ENCODE data around the gene ITPR1. TPM values are rescaled to one million over a fixed set of nuclear protein-coding genes. Genes with fewer than 3 reads are reported as not detected.

Gene ITPR1
- total and polyA plus RNA-seq, 12 donors: 9.7 to 40.3 (median 18.8) TPM

DNA sequence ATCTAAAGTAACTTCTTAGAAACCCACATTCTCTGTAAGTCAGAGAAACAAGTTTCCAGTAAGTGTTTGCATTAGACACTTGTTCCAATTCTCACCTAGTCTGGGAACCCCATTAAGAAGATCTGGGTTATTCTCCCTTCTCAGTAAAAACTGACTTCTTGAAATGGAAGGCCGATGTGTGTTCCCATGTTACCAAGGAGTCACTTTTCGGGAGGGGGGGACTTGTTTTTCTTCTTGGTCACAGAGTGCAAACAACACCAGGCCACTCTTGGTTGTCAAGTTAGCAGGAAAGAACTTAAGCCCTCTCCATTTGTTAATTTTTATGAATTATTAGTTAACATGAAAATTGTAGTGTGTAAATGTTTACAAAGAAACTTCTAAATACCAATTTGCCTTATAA lies 55.6 kb downstream of the ITPR1 start:
- ATAC-seq: no peak

DNA sequence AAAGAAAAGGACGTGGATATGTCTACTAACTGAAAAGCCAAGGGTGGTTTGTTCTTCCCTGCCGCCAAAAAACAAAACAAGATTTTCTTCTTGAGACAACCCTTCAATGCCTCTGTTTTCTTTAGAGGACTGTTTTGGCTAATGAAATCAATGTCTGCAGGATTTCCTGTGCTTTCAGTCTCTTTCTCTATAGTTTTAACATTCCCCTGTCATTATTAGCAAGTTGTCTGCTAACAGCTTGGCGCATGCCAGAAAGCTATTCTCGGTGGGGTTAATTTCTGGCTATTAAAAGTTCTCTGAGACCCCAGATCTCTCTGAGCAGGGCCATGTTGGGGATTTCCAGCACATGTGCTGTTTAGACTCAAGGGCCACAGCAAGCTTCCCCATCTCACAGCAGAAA lies 56.7 kb downstream of the ITPR1 start:
- intact Hi-C loops (cut with DNase I): loop anchor here in 1 of 10 donors (5.0 kb wide), 1 partner anchor 32 kb away; no protein-coding TSS in a partner anchor
- Histone ChIP-seq H3K4me1 (peaks cover 0 to 57% (median 36%) of the 10 kb centered on the region in 9 donors), H3K9me3 (no peaks in the 10 kb centered on the region), H3K36me3 (no peaks in the 10 kb centered on the region), H3K27ac (peak overlapping the region; percentile 21 to 77 (median 54)), H3K27me3 (no peaks in the 10 kb centered on the region), H3K4me3 (no peak overlapping the region)
- no peak for DNase-seq
- ATAC-seq: peak in 2 of 8 donors; percentile 17
- 55 to 75% methylated on average over 4 of the region's 4 CpGs for WGBS, 2 donors
- TF ChIP-seq, protein P1, sequence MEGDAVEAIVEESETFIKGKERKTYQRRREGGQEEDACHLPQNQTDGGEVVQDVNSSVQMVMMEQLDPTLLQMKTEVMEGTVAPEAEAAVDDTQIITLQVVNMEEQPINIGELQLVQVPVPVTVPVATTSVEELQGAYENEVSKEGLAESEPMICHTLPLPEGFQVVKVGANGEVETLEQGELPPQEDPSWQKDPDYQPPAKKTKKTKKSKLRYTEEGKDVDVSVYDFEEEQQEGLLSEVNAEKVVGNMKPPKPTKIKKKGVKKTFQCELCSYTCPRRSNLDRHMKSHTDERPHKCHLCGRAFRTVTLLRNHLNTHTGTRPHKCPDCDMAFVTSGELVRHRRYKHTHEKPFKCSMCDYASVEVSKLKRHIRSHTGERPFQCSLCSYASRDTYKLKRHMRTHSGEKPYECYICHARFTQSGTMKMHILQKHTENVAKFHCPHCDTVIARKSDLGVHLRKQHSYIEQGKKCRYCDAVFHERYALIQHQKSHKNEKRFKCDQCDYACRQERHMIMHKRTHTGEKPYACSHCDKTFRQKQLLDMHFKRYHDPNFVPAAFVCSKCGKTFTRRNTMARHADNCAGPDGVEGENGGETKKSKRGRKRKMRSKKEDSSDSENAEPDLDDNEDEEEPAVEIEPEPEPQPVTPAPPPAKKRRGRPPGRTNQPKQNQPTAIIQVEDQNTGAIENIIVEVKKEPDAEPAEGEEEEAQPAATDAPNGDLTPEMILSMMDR (IDR thresholded peaks at IDR 0.05): no peak

More for the DNA sequence above, 55.6 kb downstream of the ITPR1 start:
- intact Hi-C loops (cut with DNase I): loop anchor here in 1 of 10 donors (5.0 kb wide), 1 partner anchor 34 kb away; no protein-coding TSS in a partner anchor
- H3K36me3 ChIP-seq: no peaks in the 10 kb centered on the region
- peaks cover 0 to 57% (median 36%) of the 10 kb centered on the region in 9 donors for H3K4me1 ChIP-seq
- H3K9me3 ChIP-seq: no peaks in the 10 kb centered on the region
- 78 to 80% methylated on average over 2 of the region's 2 CpGs for WGBS, 2 donors
- peak overlapping the region in 5 of 10 donors; percentile 21 to 77 (median 54) for H3K27ac ChIP-seq
- H3K4me3 ChIP-seq: no peak overlapping the region
- no peak for DNase-seq
- TF ChIP-seq, protein P1 (IDR thresholded peaks at IDR 0.05): no peak
- H3K27me3 ChIP-seq: no peaks in the 10 kb centered on the region

DNA sequence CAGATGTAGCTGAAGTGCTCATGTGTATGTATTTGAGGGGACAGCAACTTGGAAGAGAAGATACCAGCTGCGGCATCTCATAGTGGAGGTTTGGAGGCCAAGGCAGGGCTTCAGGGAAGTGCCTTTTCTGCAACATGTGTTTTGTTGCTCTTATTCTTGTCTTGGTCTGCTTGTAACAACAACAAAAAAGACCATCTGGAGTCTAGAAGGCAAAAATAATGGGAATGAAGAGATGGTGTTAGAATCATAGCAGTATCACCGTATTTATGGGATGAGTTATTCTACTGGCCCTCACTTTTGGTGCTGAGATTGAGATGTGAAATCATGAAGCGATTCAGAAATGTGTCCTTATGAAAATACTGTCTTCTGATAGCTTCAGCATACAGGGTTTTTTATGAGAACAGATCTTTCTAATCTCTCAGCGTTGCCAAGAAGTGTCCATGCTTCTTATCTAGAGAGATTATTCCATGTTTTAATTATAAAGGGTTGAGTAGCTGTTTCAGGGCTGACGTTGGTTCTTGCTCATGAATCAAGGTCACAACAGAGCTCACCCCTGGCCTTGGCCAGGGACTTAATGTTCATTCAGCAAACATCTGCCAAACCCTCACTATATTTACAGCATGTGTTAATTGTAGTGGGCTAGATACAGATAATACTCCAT lies 58.0 kb downstream of the ITPR1 start:
- Histone ChIP-seq H3K36me3 (no peaks in the 10 kb centered on the region), H3K4me1 (peaks cover 0 to 57% (median 36%) of the 10 kb centered on the region in 9 donors), H3K27ac (peak overlapping the region; percentile 21 to 77 (median 52)), H3K4me3 (no peak overlapping the region), H3K27me3 (no peaks in the 10 kb centered on the region), H3K9me3 (no peaks in the 10 kb centered on the region)
- ATAC-seq (peak; percentile 44 to 84 (median 72)), DNase-seq (peak; percentile 23 to 24)
- TF ChIP-seq, protein P1 (IDR thresholded peaks at IDR 0.05): no peak
- intact Hi-C loops (cut with DNase I): no loop called here
- WGBS, 2 donors: 60 to 66% methylated on average over 5 of the region's 5 CpGs

DNA sequence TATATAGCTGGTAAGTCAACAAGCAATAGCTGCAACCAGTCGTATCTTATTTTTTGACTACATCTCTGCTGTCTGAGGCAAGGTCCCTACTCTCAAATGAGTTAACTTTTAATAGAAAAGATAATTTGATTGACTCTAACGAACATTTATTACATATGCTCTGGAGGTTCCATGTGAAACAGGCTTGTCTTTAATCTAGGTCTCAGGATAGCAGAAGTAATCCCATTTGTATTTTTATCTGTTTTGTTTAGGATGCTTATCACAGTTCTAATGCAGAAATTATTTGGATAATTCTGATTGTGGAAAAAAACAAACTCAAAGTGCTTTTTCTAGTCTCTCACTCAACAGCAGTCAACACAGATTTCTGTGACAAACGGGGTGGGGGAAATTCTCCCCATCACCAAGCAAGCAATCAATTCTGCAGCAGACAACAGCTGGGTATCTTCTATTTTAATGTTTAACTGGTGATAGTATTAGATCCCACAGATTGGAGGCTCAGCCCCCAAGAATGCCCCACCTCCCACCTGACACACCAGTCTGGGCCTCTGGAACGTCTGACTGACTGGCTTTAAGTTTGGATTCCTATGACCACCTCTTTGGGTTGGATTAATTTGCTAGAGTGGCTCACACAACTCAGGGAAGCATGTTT lies 58.8 kb downstream of the ITPR1 start:
- DNase-seq: no peak
- no peaks in the 10 kb centered on the region for H3K36me3 ChIP-seq
- H3K4me1 ChIP-seq: peaks cover 0 to 57% (median 36%) of the 10 kb centered on the region in 9 donors
- H3K9me3 ChIP-seq: peaks cover 0 to 2% (median 0%) of the 10 kb centered on the region in 11 donors
- H3K4me3 ChIP-seq: no peak overlapping the region
- 62 to 82% methylated on average over 4 of the region's 4 CpGs for WGBS, 2 donors
- peak overlapping the region in 9 of 10 donors; percentile 2 to 77 (median 51) for H3K27ac ChIP-seq
- no peaks in the 10 kb centered on the region for H3K27me3 ChIP-seq
- TF ChIP-seq, protein P1 (IDR thresholded peaks at IDR 0.05): no peak
- ATAC-seq: no peak
- intact Hi-C loops (cut with DNase I): no loop called here

Data from heart right ventricle (tissue), 16 donors.